HepG2 (cell line): ENCODE data around the gene ST3GAL5. TPM values are rescaled to one million over a fixed set of nuclear protein-coding genes. Genes with fewer than 3 reads are reported as not detected.

ENCODE experiments used
- ATAC-seq: fragments of 200-7000 bp; cut with Tn5 transposase; 3 replicates; pipeline ENCODE4 v1.9.1; 2020; ENCODE audit warnings: mild to moderate bottlenecking, moderate library complexity
- BruUV-seq: library from RNA; stranded (reverse); fragments of 400-500 nt; replicated peaks from 2 replicates; lab custom pipeline; 2021; lab: Mats Ljungman, UMichigan
- CTCF ChIA-PET: fragments of 300-600 bp; formaldehyde crosslinking; extraction: SDS; loops from one replicate; lab custom pipeline; 2021; ENCODE audit warnings: low total read pairs, inconsistent platforms, low intra/inter-chr PET ratio; lab: Yijun Ruan, JAX
- POLR2A ChIA-PET: fragments of 350-600 bp; sonication (Branson Sonifier 250); formaldehyde crosslinking; loops from one replicate; lab custom pipeline; 2020; ENCODE audit warnings: antibody characterized with exemption, inconsistent platforms; lab: Yijun Ruan, JAX
- DNase-seq: peaks from one replicate; pipeline ENCODE4 v3.0.0-alpha.2; 2015; ENCODE audit warnings: low spot score
- FAIRE-seq: peaks from 3 replicates; lab custom pipeline; 2011; peaks lifted over from hg19 to GRCh38; lab: Jason Lieb, UNC
- H2AFZ ChIP-seq: one replicate; pipeline ENCODE4 v1.6.1; 2011; ENCODE audit warnings: low read length, inconsistent platforms
- H3K27ac ChIP-seq: fragments of 300-600 bp; 3 replicates; pipeline ENCODE4 v1.8.0; 2011; ENCODE audit warnings: mixed run types, mild to moderate bottlenecking, mixed read lengths, low read length, inconsistent platforms; ENCODE audit not compliant: insufficient read depth; ENCODE audit errors: extremely low read length
- H3K27me3 ChIP-seq, 2 experiments: fragments of 200-600 bp in 1 of 2; 2 replicates in 1 of 2; 3 replicates in 1 of 2; pipeline versions ENCODE4 v1.6.0 to v1.8.0; 2011; ENCODE audit warnings: low read length in 2 of 2, mild to moderate bottlenecking in 2 of 2, moderate library complexity in 2 of 2, inconsistent platforms in 1 of 2; ENCODE audit not compliant: insufficient read depth in 2 of 2, control insufficient read depth in 1 of 2
- H3K36me3 ChIP-seq, 2 experiments: fragments of 200-600 bp in 1 of 2; replicated peaks in 1 of 2; 2 replicates in 1 of 2; 3 replicates in 1 of 2; pipeline versions ENCODE4 v1.5.1 to v1.8.0; 2011; ENCODE audit warnings: low read length in 2 of 2, inconsistent platforms in 1 of 2; ENCODE audit not compliant: insufficient read depth in 2 of 2, control insufficient read depth in 1 of 2
- H3K4me1 ChIP-seq: 2 replicates; pipeline ENCODE4 v1.5.1; 2012; ENCODE audit warnings: low read length, inconsistent platforms; ENCODE audit not compliant: insufficient read depth
- H3K4me2 ChIP-seq: 2 replicates; pipeline ENCODE4 v1.6.0; 2011; ENCODE audit warnings: low read depth, low read length, inconsistent platforms
- H3K4me3 ChIP-seq, 3 experiments: fragments of 200-600 bp in 1 of 3; sonication (generic), shearing (Covaris generic) in 1 of 3; replicated peaks in 1 of 3; 2 replicates each; pipeline ENCODE4 v1.5.1; 2011 to 2016; ENCODE audit warnings: low read length in 3 of 3, inconsistent platforms in 2 of 3, low read depth in 2 of 3, mild to moderate bottlenecking in 2 of 3, control low read depth in 1 of 3, mixed read lengths in 1 of 3; ENCODE audit not compliant: insufficient read depth in 1 of 3
- H3K79me2 ChIP-seq: one replicate; pipeline ENCODE4 v1.6.1; 2011; ENCODE audit warnings: low read length, inconsistent platforms; ENCODE audit not compliant: insufficient read depth
- H3K9ac ChIP-seq: 2 replicates; pipeline ENCODE4 v1.6.0; 2011; ENCODE audit warnings: mild to moderate bottlenecking, low read depth, low read length, inconsistent platforms; ENCODE audit not compliant: insufficient read depth
- H3K9me3 ChIP-seq: 2 replicates; pipeline ENCODE4 v1.5.1; 2012; ENCODE audit warnings: mild to moderate bottlenecking, low read length
- H4K20me1 ChIP-seq: 2 replicates; pipeline ENCODE4 v1.6.0; 2011; ENCODE audit warnings: inconsistent platforms, mild to moderate bottlenecking, low read length, moderate library complexity; ENCODE audit not compliant: insufficient read depth
- FOSL1 ChIP-seq: sonication (generic); formaldehyde crosslinking; IDR thresholded peaks from 2 replicates; pipeline ENCODE4 v1.9.0; 2021; ENCODE audit warnings: missing genetic modification reagents, borderline replicate concordance
- MYNN ChIP-seq: sonication (generic); formaldehyde crosslinking; IDR thresholded peaks from 2 replicates; pipeline ENCODE4 v1.4.0; 2020; ENCODE audit warnings: mild to moderate bottlenecking, low read depth, missing genetic modification reagents
- PHF5A ChIP-seq: IDR thresholded peaks from one replicate; pipeline ENCODE4 v1.6.1; 2018; ENCODE audit warnings: low read depth, missing genetic modification reagents; ENCODE audit not compliant: unreplicated experiment
- RARG ChIP-seq: sonication (generic); formaldehyde crosslinking; IDR thresholded peaks from 2 replicates; pipeline ENCODE4 v1.4.0; 2020; ENCODE audit warnings: low read depth, mild to moderate bottlenecking, missing genetic modification reagents
- THAP11 ChIP-seq: IDR thresholded peaks from 2 replicates; pipeline ENCODE4 v1.6.1; 2016; ENCODE audit warnings: missing biosample characterization, missing genetic modification reagents
- ZNF232 ChIP-seq: sonication (generic); formaldehyde crosslinking; IDR thresholded peaks from 2 replicates; pipeline ENCODE4 v1.4.0; 2020; ENCODE audit warnings: missing genetic modification reagents, borderline replicate concordance
- ZNF652 ChIP-seq: IDR thresholded peaks from 2 replicates; pipeline ENCODE4 v1.6.1; 2016; ENCODE audit warnings: low read depth, borderline replicate concordance
- ZNF709 ChIP-seq: sonication (generic); formaldehyde crosslinking; IDR thresholded peaks from 2 replicates; pipeline ENCODE4 v1.5.0; 2020; ENCODE audit warnings: mild to moderate bottlenecking, missing genetic modification reagents
- WGBS: methylation state at CpG from one replicate; pipeline ENCODE4 v1.1.6; 2017; ENCODE audit warnings: low lambda C conversion rate; 5-methylcytosine and 5-hydroxymethylcytosine counted together
- in situ Hi-C: cut with HindIII; loops from 2 replicates; pipeline ENCODE4 v1.10.0; 2017; ENCODE audit warnings: low pct_unique_long_range_greater_than_20kb; ENCODE audit not compliant: extremely low pct_ligation_motif_present
- intact Hi-C: fragments of 100-400 bp; cut with micrococcal nuclease; formaldehyde crosslinking; loops from one replicate; pipeline ENCODE4 v1.10.0; 2022; ENCODE audit not compliant: unreplicated experiment
- polyA plus RNA-seq, 8 experiments: library from polyadenylated mRNA; depleted of rRNA in 3 of 8; stranded (reverse) in 7 of 8; unstranded in 1 of 8; fragments of >200 nt; fragmentation: Illumina TruSeq in 4 of 8; extraction: Trizol in 4 of 8; gene quantifications; 2 replicates each; pipeline versions ENCODE4 v1.2.1 to v1.2.3, GENCODE V29; 2011 to 2016; ENCODE audit warnings: low read depth in 4 of 8, missing spikeins in 1 of 8, mixed read lengths in 1 of 8; ENCODE audit not compliant: insufficient read depth in 1 of 8
- total RNA-seq, 5 experiments: library from RNA; depleted of rRNA; stranded (reverse); fragments of >200 nt; fragmentation: Illumina TruSeq; extraction: Trizol; gene quantifications; 2 replicates each; pipeline ENCODE4 v1.2.3, GENCODE V29; 2016; ENCODE audit warnings: low read depth in 1 of 5
- TF ChIP-seq, protein P1 (sequence below): sonication (generic); formaldehyde crosslinking; IDR thresholded peaks from 2 replicates; pipeline ENCODE4 v1.4.0; 2020; ENCODE audit warnings: missing genetic modification reagents

Gene ST3GAL5
- total and polyA plus RNA-seq, 2 of the 13 experiments (the other 11 are each of a cell fraction or from before 2014, with no cell fraction given), result 1.3 to 2.0 TPM

- no peaks in the 10 kb centered on the region for H4K20me1 ChIP-seq
- BruUV-seq, result no TSS peak
- no peak overlapping the region for H2AFZ ChIP-seq
- POLR2A ChIA-PET, result no interaction called here
- H3K27me3 ChIP-seq, result peaks cover 0 to 3% of the 10 kb centered on the region in 2 experiments; a peak in 1 of 5 replicates
- FAIRE-seq (no peak), DNase-seq (no peak), ATAC-seq (no peak)
- peaks cover 30% of the 10 kb centered on the region for H3K4me1 ChIP-seq
- WGBS, result 49% methylated on average over 9 of the region's 9 CpGs
- no peaks in the 10 kb centered on the region for H3K9me3 ChIP-seq
- intact Hi-C loops (no loop called here), in situ Hi-C loops (no loop called here)
- H3K27ac ChIP-seq, result no peak overlapping the region
- H3K36me3 ChIP-seq, result no peaks in the 10 kb centered on the region
- TF ChIP-seq MYNN (CRISPR knock-in tag) (no peak), ZNF652 (CRISPR knock-in tag) (no peak), PHF5A (no peak), THAP11 (CRISPR knock-in tag) (no peak), FOSL1 (no peak), RARG (CRISPR knock-in tag) (no peak), ZNF709 (no peak), ZNF232 (CRISPR knock-in tag) (no peak)
- TF ChIP-seq, protein P1, sequence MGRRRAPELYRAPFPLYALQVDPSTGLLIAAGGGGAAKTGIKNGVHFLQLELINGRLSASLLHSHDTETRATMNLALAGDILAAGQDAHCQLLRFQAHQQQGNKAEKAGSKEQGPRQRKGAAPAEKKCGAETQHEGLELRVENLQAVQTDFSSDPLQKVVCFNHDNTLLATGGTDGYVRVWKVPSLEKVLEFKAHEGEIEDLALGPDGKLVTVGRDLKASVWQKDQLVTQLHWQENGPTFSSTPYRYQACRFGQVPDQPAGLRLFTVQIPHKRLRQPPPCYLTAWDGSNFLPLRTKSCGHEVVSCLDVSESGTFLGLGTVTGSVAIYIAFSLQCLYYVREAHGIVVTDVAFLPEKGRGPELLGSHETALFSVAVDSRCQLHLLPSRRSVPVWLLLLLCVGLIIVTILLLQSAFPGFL (CRISPR knock-in tag), result no peak
- TF ChIP-seq, all 625 proteins: peak for 0
- H3K4me2 ChIP-seq, result no peak overlapping the region
- CTCF ChIA-PET, result no interaction called here
- no peaks in the 10 kb centered on the region for H3K79me2 ChIP-seq
- no peak overlapping the region for H3K4me3 ChIP-seq
- H3K9ac ChIP-seq, result no peak overlapping the region
Measured at GRCh38 chr2:85911814-85912692, 23.3 kb upstream of the ST3GAL5 start.
